22Rv1 (cell line): ENCODE data around the gene TP73.

ENCODE experiments used
- ZFX ChIP-seq: fragments of 450-650 bp; IDR thresholded peaks from 2 replicates; pipeline ENCODE4 v1.6.1; 2017; ENCODE audit warnings: antibody characterized with exemption, borderline replicate concordance
- TF ChIP-seq, protein P1 (sequence below): fragments of 450-650 bp; IDR thresholded peaks from 2 replicates; pipeline ENCODE4 v1.5.1; 2017; ENCODE audit warnings: mild to moderate bottlenecking

DNA sequence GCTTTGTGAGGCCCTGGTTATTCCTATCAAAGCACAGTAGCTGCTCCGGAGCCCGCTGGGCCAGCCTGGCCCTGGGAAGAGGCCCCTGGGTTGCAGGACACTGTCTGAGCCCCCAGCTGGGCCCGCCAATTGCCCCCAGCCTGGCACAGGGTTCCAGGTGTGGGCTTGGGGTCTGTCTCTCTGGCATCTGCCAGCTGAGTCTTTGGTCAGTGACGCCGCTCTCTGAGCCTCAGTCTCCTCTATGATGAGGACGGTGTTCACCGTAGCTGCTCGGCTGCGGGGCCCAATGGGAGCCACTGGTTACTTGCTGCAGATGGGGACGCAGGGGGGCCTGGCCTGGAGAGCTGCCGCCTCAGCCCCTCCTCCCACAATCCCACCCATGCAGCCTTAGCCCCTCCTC lies 41.0 kb downstream of the TP73 start:
- TF ChIP-seq, protein P1, sequence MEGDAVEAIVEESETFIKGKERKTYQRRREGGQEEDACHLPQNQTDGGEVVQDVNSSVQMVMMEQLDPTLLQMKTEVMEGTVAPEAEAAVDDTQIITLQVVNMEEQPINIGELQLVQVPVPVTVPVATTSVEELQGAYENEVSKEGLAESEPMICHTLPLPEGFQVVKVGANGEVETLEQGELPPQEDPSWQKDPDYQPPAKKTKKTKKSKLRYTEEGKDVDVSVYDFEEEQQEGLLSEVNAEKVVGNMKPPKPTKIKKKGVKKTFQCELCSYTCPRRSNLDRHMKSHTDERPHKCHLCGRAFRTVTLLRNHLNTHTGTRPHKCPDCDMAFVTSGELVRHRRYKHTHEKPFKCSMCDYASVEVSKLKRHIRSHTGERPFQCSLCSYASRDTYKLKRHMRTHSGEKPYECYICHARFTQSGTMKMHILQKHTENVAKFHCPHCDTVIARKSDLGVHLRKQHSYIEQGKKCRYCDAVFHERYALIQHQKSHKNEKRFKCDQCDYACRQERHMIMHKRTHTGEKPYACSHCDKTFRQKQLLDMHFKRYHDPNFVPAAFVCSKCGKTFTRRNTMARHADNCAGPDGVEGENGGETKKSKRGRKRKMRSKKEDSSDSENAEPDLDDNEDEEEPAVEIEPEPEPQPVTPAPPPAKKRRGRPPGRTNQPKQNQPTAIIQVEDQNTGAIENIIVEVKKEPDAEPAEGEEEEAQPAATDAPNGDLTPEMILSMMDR: no peak
- no peak for TF ChIP-seq ZFX
